KMS-11 (cell line): ENCODE data around the gene KATNAL1.

Experiments used
- H2AFZ ChIP-seq: fragments of 200-600 bp; sonication (generic); 2 replicates; pipeline ENCODE4 v1.6.1; 2016; ENCODE audit warnings: antibody characterized with exemption, mixed run types, low read depth
- H3K27ac ChIP-seq: fragments of 200-600 bp; sonication (generic); 2 replicates; pipeline ENCODE4 v1.6.1; 2016; ENCODE audit warnings: mild to moderate bottlenecking, mixed run types
- H3K27me3 ChIP-seq: fragments of 200-600 bp; sonication (generic); 2 replicates; pipeline ENCODE4 v1.6.1; 2017; ENCODE audit warnings: mild to moderate bottlenecking, low read depth, mixed run types, moderate library complexity; ENCODE audit not compliant: insufficient read depth
- H3K36me3 ChIP-seq: fragments of 200-600 bp; sonication (generic); 2 replicates; pipeline ENCODE4 v1.6.1; 2017; ENCODE audit warnings: mild to moderate bottlenecking, mixed run types; ENCODE audit not compliant: insufficient read depth
- H3K4me1 ChIP-seq: fragments of 200-600 bp; sonication (generic); 2 replicates; pipeline ENCODE4 v1.6.1; 2016; ENCODE audit warnings: mild to moderate bottlenecking, low read depth, mixed run types; ENCODE audit not compliant: poor library complexity, severe bottlenecking
- H3K4me2 ChIP-seq: fragments of 200-600 bp; sonication (generic); 2 replicates; pipeline ENCODE4 v1.7.0; 2016; ENCODE audit warnings: mild to moderate bottlenecking, mixed run types
- H3K4me3 ChIP-seq: fragments of 200-600 bp; sonication (generic); IDR thresholded peaks from 2 replicates; pipeline ENCODE4 v1.6.1; 2017; ENCODE audit warnings: low read depth, low read length, mixed read lengths; ENCODE audit not compliant: insufficient read depth
- H3K79me2 ChIP-seq: fragments of 200-600 bp; sonication (generic); 2 replicates; pipeline ENCODE4 v1.6.1; 2016; ENCODE audit warnings: low read depth, mixed run types; ENCODE audit not compliant: insufficient read depth
- H3K9ac ChIP-seq: fragments of 200-600 bp; sonication (generic); 2 replicates; pipeline ENCODE4 v1.6.1; 2016; ENCODE audit warnings: mild to moderate bottlenecking, mixed run types
- H4K20me1 ChIP-seq: fragments of 200-600 bp; sonication (generic); 2 replicates; pipeline ENCODE4 v1.6.1; 2016; ENCODE audit warnings: mild to moderate bottlenecking, mixed run types; ENCODE audit not compliant: insufficient read depth
- TF ChIP-seq, protein P1 (sequence below): fragments of 200-600 bp; sonication (generic); conservative IDR thresholded peaks from 2 replicates; pipeline ENCODE4 v1.6.1; 2017; ENCODE audit warnings: low read depth, mild to moderate bottlenecking, antibody characterized with exemption, low read length, moderate library complexity, mixed read lengths

The KATNAL1 gene

DNA sequence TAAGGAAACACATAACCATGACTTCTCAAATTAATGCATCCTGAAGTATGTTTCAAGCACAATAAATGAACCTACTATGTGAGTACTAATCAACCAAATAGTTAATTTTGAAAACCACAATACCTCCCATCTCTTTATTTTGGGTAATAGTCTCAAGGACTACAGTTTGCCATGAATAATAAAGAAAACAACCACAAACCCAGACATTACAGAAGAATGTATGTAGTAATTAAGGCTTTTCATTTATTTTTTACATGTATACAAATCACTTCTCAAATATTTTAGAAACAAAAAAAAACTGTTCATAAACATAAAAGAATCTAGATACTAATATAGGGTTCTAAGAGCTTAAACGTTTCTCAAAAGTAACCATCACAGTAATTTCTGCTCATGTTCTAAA is 6.8 kb downstream of the KATNAL1 start:
- H3K27me3 ChIP-seq = no peaks in the 10 kb centered on the region
- H2AFZ ChIP-seq = no peak overlapping the region
- H3K36me3 ChIP-seq = no peaks in the 10 kb centered on the region
- no peak overlapping the region for H3K4me2 ChIP-seq
- no peaks in the 10 kb centered on the region for H4K20me1 ChIP-seq
- TF ChIP-seq, protein P1, sequence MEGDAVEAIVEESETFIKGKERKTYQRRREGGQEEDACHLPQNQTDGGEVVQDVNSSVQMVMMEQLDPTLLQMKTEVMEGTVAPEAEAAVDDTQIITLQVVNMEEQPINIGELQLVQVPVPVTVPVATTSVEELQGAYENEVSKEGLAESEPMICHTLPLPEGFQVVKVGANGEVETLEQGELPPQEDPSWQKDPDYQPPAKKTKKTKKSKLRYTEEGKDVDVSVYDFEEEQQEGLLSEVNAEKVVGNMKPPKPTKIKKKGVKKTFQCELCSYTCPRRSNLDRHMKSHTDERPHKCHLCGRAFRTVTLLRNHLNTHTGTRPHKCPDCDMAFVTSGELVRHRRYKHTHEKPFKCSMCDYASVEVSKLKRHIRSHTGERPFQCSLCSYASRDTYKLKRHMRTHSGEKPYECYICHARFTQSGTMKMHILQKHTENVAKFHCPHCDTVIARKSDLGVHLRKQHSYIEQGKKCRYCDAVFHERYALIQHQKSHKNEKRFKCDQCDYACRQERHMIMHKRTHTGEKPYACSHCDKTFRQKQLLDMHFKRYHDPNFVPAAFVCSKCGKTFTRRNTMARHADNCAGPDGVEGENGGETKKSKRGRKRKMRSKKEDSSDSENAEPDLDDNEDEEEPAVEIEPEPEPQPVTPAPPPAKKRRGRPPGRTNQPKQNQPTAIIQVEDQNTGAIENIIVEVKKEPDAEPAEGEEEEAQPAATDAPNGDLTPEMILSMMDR = no peak
- H3K79me2 ChIP-seq = peaks cover 9% of the 10 kb centered on the region
- no peak overlapping the region for H3K27ac ChIP-seq
- H3K4me1 ChIP-seq = peaks cover 4% of the 10 kb centered on the region
- no peak overlapping the region for H3K9ac ChIP-seq
- H3K4me3 ChIP-seq = no peak overlapping the region

DNA sequence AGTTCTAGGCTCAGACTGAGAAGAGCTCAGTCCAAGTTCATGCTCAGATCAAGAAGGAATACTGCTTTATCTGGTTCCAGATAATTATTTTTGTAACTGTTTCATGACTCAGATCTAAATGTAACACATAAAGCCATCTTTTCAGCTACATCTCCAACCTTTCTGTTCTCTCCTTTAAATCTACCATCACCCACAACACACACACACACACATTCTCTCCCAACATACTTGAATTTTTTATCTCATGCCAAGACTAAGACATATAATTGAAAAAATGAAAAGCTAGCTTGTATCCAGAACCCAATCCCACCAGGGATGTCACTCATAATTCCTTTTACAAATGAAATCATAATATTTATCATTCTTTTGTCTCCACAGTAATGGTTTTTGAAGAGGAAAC is 7.6 kb downstream of the KATNAL1 start:
- no peak overlapping the region for H2AFZ ChIP-seq
- no peak overlapping the region for H3K4me3 ChIP-seq
- H3K27me3 ChIP-seq = no peaks in the 10 kb centered on the region
- no peak overlapping the region for H3K27ac ChIP-seq
- H4K20me1 ChIP-seq = no peaks in the 10 kb centered on the region
- no peaks in the 10 kb centered on the region for H3K36me3 ChIP-seq
- TF ChIP-seq, protein P1 = no peak
- H3K9ac ChIP-seq = no peak overlapping the region
- no peaks in the 10 kb centered on the region for H3K4me1 ChIP-seq
- H3K4me2 ChIP-seq = no peak overlapping the region
- H3K79me2 ChIP-seq = peaks cover 4% of the 10 kb centered on the region

DNA sequence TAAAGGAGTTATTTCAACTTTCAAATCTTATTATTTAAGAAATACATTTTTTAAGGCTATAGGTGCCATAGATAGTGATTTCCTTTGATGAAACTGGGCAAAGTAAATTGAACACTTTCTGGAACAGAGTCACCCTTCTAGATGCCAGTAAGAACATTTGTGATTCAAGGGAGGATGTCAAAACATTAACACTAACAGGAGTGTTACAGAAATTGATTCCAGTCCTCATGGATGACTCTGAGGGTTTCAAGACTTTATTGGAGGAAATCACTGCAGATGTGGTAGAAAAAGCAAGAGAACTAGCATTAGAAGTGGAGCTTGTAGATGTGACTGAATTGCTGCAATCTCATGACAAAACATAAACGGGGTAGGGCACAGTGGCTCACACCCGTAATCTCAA is 12.2 kb downstream of the KATNAL1 start:
- Histone ChIP-seq H3K79me2 (0 out of 2 replicates have a peak, but pooled peaks cover 4% of the 10 kb centered on the region), H3K4me1 (peaks cover 3% of the 10 kb centered on the region)

DNA sequence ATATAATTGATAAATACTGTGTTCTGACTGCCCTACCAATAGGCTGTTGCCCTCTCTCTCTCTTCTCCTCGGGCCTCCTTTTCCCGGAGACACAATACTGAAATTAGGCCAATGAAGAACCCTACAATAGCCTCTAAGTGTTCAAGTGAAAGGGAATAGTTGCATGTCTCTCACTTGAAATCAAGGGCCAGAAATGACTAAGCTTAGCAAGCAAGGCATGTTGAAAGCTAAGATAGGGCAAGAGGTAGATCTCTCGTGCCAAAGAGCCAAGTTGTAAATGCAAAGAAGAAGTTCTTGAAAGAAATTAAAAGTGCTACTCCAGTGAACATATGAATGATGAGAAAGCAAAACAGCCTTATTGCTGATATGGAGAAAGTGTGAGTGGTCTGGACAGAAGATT is 13.3 kb downstream of the KATNAL1 start:
- no peak overlapping the region for H3K4me2 ChIP-seq
- H3K36me3 ChIP-seq = no peaks in the 10 kb centered on the region
- H4K20me1 ChIP-seq = no peaks in the 10 kb centered on the region
- H3K4me3 ChIP-seq = no peak overlapping the region
- H3K27me3 ChIP-seq = no peaks in the 10 kb centered on the region
- TF ChIP-seq, protein P1 = no peak
- no peak overlapping the region for H3K9ac ChIP-seq
- 0 out of 2 replicates have a peak, but pooled peaks cover 4% of the 10 kb centered on the region for H3K79me2 ChIP-seq
- H2AFZ ChIP-seq = no peak overlapping the region
- H3K4me1 ChIP-seq = peaks cover 8% of the 10 kb centered on the region
- no peak overlapping the region for H3K27ac ChIP-seq

More for the DNA sequence above, 12.2 kb downstream of the KATNAL1 start:
- Histone ChIP-seq H3K36me3 (no peaks in the 10 kb centered on the region), H3K27me3 (no peaks in the 10 kb centered on the region), H3K4me3 (no peak overlapping the region), H3K9ac (no peak overlapping the region), H3K4me2 (no peak overlapping the region), H2AFZ (no peak overlapping the region), H3K27ac (no peak overlapping the region), H4K20me1 (no peaks in the 10 kb centered on the region)
- TF ChIP-seq, protein P1 = no peak

DNA sequence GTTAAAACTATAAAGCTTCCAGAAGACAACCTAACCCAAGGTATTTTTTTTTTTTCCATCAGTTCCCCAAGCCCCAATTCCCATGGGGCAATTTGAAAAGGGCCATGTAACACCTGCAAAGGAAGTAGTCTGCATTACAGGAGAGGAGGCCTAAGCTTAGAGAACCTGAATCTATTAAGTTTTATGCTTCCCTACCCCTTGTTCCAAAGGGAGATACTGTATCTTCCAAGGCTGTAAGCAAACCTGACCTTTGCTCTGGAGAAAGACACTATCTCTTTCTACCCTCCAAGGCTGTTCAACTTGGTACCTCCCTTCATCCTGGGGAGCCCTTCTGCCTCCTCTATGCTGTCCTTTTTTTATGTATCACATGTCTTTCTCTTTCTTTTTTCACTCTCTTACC is 15.0 kb downstream of the KATNAL1 start:
- H2AFZ ChIP-seq = no peak overlapping the region
- H3K27ac ChIP-seq = no peak overlapping the region
- H3K4me3 ChIP-seq = no peak overlapping the region
- no peak overlapping the region for H3K9ac ChIP-seq
- H3K4me2 ChIP-seq = no peak overlapping the region
- H3K36me3 ChIP-seq = no peaks in the 10 kb centered on the region
- no peaks in the 10 kb centered on the region for H3K27me3 ChIP-seq
- H3K79me2 ChIP-seq = no peaks in the 10 kb centered on the region
- peaks cover 8% of the 10 kb centered on the region for H3K4me1 ChIP-seq
- H4K20me1 ChIP-seq = no peaks in the 10 kb centered on the region
- TF ChIP-seq, protein P1 = no peak
